HepG2 (cell line): ENCODE results near the gene LITAFD. TPM values are rescaled to one million over a fixed set of nuclear protein-coding genes. Genes with fewer than 3 reads are reported as not detected.

Source experiments
- HNF4A ChIP-seq: sonication (generic); formaldehyde crosslinking; IDR thresholded peaks from 2 replicates; pipeline ENCODE4 v1.4.0; 2020; ENCODE audit warnings: missing genetic modification reagents
- RARG ChIP-seq: sonication (generic); formaldehyde crosslinking; IDR thresholded peaks from 2 replicates; pipeline ENCODE4 v1.4.0; 2020; ENCODE audit warnings: low read depth, mild to moderate bottlenecking, missing genetic modification reagents
- THYN1 ChIP-seq: sonication (generic); formaldehyde crosslinking; IDR thresholded peaks from 2 replicates; pipeline ENCODE4 v1.8.1; 2023; ENCODE audit warnings: low read depth, mild to moderate bottlenecking, moderate library complexity, missing genetic modification reagents, borderline replicate concordance
- ZBTB38 ChIP-seq: sonication (generic); formaldehyde crosslinking; IDR thresholded peaks from 2 replicates; pipeline ENCODE4 v1.5.1; 2020; ENCODE audit warnings: mild to moderate bottlenecking, missing genetic modification reagents
- ZFYVE20 ChIP-seq: sonication (generic); formaldehyde crosslinking; IDR thresholded peaks from 2 replicates; pipeline ENCODE4 v1.8.0; 2023; ENCODE audit warnings: low read depth, mild to moderate bottlenecking, moderate library complexity, missing genetic modification reagents, borderline replicate concordance
- ZNF44 ChIP-seq: sonication (generic); formaldehyde crosslinking; IDR thresholded peaks from 2 replicates; pipeline ENCODE4 v1.5.1; 2020; ENCODE audit warnings: mild to moderate bottlenecking, missing genetic modification reagents
- ZNF558 ChIP-seq: sonication (generic); formaldehyde crosslinking; IDR thresholded peaks from 2 replicates; pipeline ENCODE4 v1.9.0; 2022; ENCODE audit warnings: mild to moderate bottlenecking, missing genetic modification reagents, borderline replicate concordance
- ZNF572 ChIP-seq: sonication (generic); formaldehyde crosslinking; IDR thresholded peaks from 2 replicates; pipeline ENCODE4 v1.5.1; 2020; ENCODE audit warnings: mild to moderate bottlenecking, missing genetic modification reagents
- polyA plus RNA-seq, 8 experiments: library from polyadenylated mRNA; depleted of rRNA in 3 of 8; stranded (reverse) in 7 of 8; unstranded in 1 of 8; fragments of >200 nt; fragmentation: Illumina TruSeq in 4 of 8; extraction: Trizol in 4 of 8; gene quantifications; 2 replicates each; pipeline versions ENCODE4 v1.2.1 to v1.2.3, GENCODE V29; 2011 to 2016; ENCODE audit warnings: low read depth in 4 of 8, missing spikeins in 1 of 8, mixed read lengths in 1 of 8; ENCODE audit not compliant: insufficient read depth in 1 of 8
- total RNA-seq, 5 experiments: library from RNA; depleted of rRNA; stranded (reverse); fragments of >200 nt; fragmentation: Illumina TruSeq; extraction: Trizol; gene quantifications; 2 replicates each; pipeline ENCODE4 v1.2.3, GENCODE V29; 2016; ENCODE audit warnings: low read depth in 1 of 5
- TF ChIP-seq, protein P1 (sequence below): sonication (generic); formaldehyde crosslinking; IDR thresholded peaks from 2 replicates; pipeline ENCODE4 v1.4.0; 2020; ENCODE audit warnings: missing genetic modification reagents, borderline replicate concordance
- TF ChIP-seq, protein P2 (sequence below): sonication (generic); formaldehyde crosslinking; IDR thresholded peaks from 2 replicates; pipeline ENCODE4 v1.5.0; 2020; ENCODE audit warnings: missing genetic modification reagents, mild to moderate bottlenecking, borderline replicate concordance
- TF ChIP-seq, protein P3 (sequence below): sonication (generic); formaldehyde crosslinking; IDR thresholded peaks from 2 replicates; pipeline ENCODE4 v1.4.0; 2020; ENCODE audit warnings: mild to moderate bottlenecking, missing genetic modification reagents, borderline replicate concordance
- TF ChIP-seq, protein P4 (sequence below): sonication (generic); formaldehyde crosslinking; IDR thresholded peaks from 2 replicates; pipeline ENCODE4; 2020; ENCODE audit warnings: missing genetic modification reagents, mild to moderate bottlenecking, borderline replicate concordance
- TF ChIP-seq, protein P5 (sequence below): sonication (generic); formaldehyde crosslinking; IDR thresholded peaks from 2 replicates; pipeline ENCODE4 v1.5.0; 2020; ENCODE audit warnings: missing genetic modification reagents
- TF ChIP-seq, protein P6 (sequence below): sonication (generic); formaldehyde crosslinking; IDR thresholded peaks from 2 replicates; pipeline ENCODE4 v1.8.1; 2023; ENCODE audit warnings: mild to moderate bottlenecking, inconsistent platforms, moderate library complexity, missing genetic modification reagents, borderline replicate concordance

Gene LITAFD
- total and polyA plus RNA-seq, 2 of the 13 experiments (the other 11 are each of a cell fraction or from before 2014, with no cell fraction given) = not detected

DNA sequence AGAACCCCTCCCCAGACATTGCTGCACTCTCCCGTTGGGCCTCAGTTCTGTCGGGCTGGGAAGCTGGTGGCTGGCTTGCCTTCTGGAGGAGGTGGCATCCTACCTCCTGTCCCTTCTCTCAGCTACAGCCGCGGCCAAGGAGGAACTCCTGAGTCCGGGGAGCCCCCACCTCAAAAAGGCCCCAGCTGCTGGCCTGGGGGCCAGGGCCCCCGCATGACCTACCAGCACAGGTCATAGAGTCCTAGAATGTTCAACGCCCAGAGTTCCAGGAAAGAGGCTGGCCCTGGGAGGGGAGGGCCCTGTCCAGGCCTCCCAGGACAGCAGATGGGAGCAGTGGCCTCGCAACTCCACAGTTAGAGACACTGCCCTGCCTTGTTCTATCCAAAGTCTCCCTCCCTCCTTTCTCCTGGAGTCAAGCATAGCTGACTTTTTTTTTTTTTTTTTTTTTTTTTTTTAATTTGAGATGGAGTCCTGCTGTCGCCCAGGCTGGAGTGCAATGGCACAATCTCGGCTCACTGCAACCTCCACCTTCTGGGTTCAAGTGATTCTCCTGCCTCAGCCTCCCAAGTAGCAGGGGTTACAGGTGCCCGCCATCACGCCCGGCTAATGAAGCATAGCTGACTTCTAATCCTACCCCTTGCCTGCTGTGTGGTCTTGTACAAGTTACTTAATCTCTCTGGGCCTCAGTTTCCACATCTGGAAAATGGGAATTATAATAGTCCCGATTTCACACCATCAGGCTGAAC, 20.4 kb upstream of the LITAFD start (continued):
- TF ChIP-seq, protein P1, sequence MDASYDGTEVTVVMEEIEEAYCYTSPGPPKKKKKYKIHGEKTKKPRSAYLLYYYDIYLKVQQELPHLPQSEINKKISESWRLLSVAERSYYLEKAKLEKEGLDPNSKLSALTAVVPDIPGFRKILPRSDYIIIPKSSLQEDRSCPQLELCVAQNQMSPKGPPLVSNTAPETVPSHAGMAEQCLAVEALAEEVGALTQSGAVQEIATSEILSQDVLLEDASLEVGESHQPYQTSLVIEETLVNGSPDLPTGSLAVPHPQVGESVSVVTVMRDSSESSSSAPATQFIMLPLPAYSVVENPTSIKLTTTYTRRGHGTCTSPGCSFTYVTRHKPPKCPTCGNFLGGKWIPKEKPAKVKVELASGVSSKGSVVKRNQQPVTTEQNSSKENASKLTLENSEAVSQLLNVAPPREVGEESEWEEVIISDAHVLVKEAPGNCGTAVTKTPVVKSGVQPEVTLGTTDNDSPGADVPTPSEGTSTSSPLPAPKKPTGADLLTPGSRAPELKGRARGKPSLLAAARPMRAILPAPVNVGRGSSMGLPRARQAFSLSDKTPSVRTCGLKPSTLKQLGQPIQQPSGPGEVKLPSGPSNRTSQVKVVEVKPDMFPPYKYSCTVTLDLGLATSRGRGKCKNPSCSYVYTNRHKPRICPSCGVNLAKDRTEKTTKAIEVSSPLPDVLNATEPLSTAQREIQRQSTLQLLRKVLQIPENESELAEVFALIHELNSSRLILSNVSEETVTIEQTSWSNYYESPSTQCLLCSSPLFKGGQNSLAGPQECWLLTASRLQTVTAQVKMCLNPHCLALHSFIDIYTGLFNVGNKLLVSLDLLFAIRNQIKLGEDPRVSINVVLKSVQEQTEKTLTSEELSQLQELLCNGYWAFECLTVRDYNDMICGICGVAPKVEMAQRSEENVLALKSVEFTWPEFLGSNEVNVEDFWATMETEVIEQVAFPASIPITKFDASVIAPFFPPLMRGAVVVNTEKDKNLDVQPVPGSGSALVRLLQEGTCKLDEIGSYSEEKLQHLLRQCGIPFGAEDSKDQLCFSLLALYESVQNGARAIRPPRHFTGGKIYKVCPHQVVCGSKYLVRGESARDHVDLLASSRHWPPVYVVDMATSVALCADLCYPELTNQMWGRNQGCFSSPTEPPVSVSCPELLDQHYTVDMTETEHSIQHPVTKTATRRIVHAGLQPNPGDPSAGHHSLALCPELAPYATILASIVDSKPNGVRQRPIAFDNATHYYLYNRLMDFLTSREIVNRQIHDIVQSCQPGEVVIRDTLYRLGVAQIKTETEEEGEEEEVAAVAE (CRISPR knock-in tag) = no peak; the same call in 1 of the 2 replicates
- no peak for TF ChIP-seq RARG
- TF ChIP-seq, protein P2, sequence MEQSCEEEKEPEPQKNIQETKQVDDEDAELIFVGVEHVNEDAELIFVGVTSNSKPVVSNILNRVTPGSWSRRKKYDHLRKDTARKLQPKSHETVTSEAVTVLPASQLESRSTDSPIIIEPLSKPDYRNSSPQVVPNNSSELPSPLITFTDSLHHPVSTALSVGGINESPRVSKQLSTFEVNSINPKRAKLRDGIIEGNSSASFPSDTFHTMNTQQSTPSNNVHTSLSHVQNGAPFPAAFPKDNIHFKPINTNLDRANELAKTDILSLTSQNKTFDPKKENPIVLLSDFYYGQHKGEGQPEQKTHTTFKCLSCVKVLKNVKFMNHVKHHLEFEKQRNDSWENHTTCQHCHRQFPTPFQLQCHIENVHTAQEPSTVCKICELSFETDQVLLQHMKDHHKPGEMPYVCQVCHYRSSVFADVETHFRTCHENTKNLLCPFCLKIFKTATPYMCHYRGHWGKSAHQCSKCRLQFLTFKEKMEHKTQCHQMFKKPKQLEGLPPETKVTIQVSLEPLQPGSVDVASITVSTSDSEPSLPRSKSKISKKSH (CRISPR knock-in tag) = peak; percentile 48; the same call in 1 of the 2 replicates
- TF ChIP-seq ZNF572 (CRISPR knock-in tag) = no peak
- TF ChIP-seq, protein P3, sequence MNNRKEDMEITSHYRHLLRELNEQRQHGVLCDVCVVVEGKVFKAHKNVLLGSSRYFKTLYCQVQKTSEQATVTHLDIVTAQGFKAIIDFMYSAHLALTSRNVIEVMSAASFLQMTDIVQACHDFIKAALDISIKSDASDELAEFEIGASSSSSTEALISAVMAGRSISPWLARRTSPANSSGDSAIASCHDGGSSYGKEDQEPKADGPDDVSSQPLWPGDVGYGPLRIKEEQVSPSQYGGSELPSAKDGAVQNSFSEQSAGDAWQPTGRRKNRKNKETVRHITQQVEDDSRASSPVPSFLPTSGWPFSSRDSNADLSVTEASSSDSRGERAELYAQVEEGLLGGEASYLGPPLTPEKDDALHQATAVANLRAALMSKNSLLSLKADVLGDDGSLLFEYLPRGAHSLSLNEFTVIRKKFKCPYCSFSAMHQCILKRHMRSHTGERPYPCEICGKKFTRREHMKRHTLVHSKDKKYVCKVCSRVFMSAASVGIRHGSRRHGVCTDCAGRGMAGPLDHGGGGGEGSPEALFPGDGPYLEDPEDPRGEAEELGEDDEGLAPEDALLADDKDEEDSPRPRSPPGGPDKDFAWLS (CRISPR knock-in tag) = no peak
- TF ChIP-seq, protein P4, sequence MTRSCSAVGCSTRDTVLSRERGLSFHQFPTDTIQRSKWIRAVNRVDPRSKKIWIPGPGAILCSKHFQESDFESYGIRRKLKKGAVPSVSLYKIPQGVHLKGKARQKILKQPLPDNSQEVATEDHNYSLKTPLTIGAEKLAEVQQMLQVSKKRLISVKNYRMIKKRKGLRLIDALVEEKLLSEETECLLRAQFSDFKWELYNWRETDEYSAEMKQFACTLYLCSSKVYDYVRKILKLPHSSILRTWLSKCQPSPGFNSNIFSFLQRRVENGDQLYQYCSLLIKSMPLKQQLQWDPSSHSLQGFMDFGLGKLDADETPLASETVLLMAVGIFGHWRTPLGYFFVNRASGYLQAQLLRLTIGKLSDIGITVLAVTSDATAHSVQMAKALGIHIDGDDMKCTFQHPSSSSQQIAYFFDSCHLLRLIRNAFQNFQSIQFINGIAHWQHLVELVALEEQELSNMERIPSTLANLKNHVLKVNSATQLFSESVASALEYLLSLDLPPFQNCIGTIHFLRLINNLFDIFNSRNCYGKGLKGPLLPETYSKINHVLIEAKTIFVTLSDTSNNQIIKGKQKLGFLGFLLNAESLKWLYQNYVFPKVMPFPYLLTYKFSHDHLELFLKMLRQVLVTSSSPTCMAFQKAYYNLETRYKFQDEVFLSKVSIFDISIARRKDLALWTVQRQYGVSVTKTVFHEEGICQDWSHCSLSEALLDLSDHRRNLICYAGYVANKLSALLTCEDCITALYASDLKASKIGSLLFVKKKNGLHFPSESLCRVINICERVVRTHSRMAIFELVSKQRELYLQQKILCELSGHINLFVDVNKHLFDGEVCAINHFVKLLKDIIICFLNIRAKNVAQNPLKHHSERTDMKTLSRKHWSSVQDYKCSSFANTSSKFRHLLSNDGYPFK (CRISPR knock-in tag) = no peak
- TF ChIP-seq ZBTB38 = no peak; the same call in 1 of the 2 replicates
- TF ChIP-seq ZNF558 (CRISPR knock-in tag) = no peak
- no peak for TF ChIP-seq THYN1
- TF ChIP-seq, protein P5, sequence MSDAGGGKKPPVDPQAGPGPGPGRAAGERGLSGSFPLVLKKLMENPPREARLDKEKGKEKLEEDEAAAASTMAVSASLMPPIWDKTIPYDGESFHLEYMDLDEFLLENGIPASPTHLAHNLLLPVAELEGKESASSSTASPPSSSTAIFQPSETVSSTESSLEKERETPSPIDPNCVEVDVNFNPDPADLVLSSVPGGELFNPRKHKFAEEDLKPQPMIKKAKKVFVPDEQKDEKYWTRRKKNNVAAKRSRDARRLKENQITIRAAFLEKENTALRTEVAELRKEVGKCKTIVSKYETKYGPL (CRISPR knock-in tag) = no peak
- TF ChIP-seq ZNF44 (CRISPR knock-in tag) = 0 out of 2 replicates have a peak, but pooled peaks have one; percentile 26
- peak; percentile 54; the same call in 1 of the 2 replicates for TF ChIP-seq HNF4A (CRISPR knock-in tag)
- no peak for TF ChIP-seq ZFYVE20 (CRISPR knock-in tag)
- TF ChIP-seq, protein P6, sequence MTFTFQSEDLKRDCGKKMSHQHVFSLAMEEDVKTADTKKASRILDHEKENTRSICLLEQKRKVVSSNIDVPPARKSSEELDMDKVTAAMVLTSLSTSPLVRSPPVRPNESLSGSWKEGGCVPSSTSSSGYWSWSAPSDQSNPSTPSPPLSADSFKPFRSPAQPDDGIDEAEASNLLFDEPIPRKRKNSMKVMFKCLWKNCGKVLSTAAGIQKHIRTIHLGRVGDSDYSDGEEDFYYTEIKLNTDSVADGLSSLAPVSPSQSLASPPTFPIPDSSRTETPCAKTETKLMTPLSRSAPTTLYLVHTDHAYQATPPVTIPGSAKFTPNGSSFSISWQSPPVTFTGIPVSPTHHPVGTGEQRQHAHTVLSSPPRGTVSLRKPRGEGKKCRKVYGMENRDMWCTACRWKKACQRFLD (CRISPR knock-in tag) = no peak
